WI38 (cell line): Measurements from ENCODE around the gene RDH13.
"Not testable (repeated sequence)": the region's sequence is repeated elsewhere in the genome, so short reads cannot be mapped to it uniquely, and the experiment has no call there.

Source experiments
- H3K4me3 ChIP-seq: 2 replicates; pipeline ENCODE4 v1.5.1; 2011; ENCODE audit warnings: low read depth, mild to moderate bottlenecking, control low read depth, low read length
- CTCF ChIP-seq: IDR thresholded peaks from 2 replicates; pipeline ENCODE4 v1.5.1; 2012; ENCODE audit warnings: low read depth, mild to moderate bottlenecking, control low read depth, low read length

Gene RDH13

DNA sequence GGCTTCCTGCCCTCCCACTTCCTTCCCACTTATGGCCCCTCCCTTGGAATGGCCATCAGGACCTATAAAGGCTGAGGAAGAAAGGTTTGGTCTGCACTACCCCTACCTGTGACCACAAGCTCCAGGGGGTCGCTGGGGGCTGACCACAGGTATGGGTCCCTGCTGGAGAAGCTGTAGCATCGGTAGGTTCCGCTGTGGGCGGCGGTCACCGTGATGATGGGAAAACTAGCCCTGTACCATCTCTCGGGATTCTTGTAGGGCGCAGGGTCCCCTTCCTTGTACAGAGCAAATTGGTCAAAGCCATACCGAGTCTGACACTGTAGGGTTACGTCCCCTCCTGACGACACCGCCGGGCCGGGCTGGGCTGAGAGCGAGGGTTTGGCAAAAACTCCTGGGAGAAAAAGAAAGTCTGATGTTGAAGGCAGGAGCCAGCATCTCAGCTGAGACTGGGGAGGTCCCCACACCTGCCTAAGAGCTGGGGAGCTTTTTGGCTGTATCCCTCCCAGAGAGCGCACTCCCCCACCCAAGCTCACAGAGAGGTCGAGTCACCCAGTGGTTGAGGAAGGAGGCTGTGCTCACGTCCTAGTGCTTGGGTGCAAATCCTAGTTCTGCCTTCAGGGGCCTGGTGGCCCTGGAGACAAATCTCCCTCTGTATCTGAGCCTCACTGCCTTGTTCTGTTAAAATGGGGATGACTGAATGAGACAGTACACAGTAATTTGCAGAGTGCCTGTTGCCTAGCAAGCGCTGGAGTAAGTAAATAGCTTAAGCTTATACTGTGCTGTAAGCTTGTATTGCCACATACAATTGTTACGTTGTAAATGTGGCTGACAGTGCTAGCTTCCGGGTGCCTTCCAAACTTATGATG is 35.2 kb downstream of the RDH13 start:
- no peak overlapping the region for H3K4me3 ChIP-seq
- no peak for TF ChIP-seq CTCF

DNA sequence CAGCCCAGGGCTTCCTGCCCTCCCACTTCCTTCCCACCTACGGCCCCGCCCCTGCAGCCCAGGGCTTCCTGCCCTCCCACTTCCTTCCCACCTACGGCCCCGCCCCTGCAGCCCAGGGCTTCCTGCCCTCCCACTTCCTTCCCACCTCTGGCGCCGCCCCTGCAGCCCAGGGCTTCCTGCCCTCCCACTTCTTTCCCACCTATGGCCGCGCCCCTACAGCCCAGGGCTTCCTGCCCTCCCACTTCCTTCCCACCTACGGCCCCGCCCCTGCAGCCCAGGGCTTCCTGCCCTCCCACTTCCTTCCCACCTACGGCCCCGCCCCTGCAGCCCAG is 35.8 kb downstream of the RDH13 start:
- H3K4me3 ChIP-seq = not testable (repeated sequence)

GRCh38 chr19:55024111-55024510 is 38.8 kb downstream of the RDH13 start:
- no peak overlapping the region for H3K4me3 ChIP-seq
- TF ChIP-seq CTCF = no peak

GRCh38 chr19:55020351-55020750 is 42.6 kb downstream of the RDH13 start:
- H3K4me3 ChIP-seq = not testable (repeated sequence)

- no peak for TF ChIP-seq CTCF
- H3K4me3 ChIP-seq = no peak overlapping the region
Measured at GRCh38 chr19:55018633-55019032, 44.3 kb downstream of the RDH13 start.

GRCh38 chr19:55018216-55018615 is 44.7 kb downstream of the RDH13 start:
- TF ChIP-seq CTCF = no peak
- no peak overlapping the region for H3K4me3 ChIP-seq

DNA sequence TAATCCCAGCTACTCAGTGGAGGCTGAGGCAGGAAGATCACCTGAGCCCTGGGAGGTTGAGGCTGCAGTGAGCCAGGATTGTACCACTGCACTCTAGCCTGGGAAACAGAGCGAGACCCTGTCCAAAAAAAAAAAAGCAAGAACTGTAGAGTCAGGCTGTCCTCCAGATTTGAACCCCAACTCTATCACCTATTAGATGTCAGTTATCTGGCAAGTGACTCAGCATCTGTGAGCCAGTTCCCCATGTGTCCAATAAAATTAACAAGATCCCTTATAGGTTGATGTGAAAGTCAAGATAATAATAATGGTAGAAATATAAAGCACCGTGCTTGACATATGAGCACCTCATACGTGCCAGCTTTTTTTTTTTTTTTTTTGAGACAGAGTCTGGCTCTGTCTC is 46.9 kb downstream of the RDH13 start:
- H3K4me3 ChIP-seq = no peak overlapping the region
- no peak for TF ChIP-seq CTCF

- H3K4me3 ChIP-seq = no peak overlapping the region
- no peak for TF ChIP-seq CTCF
Measured at GRCh38 chr19:55015126-55015525, 47.8 kb downstream of the RDH13 start.
